Activated CD4-positive, alpha-beta T cell treated with anti-CD3 and anti-CD28 coated beads, Interleukin-2, Interleukin-6, amounts not matched to agents 100 ng/mL and 50 ng/mL, durations not matched to agents 16 hours and 8 hours (primary cell): ENCODE results near the gene IL1R2.
"Not testable (repeated sequence)": the region's sequence is repeated elsewhere in the genome, so short reads cannot be mapped to it uniquely, and the experiment has no call there.

ENCODE experiments used
- DNase-seq: peaks from one replicate; pipeline ENCODE4 v3.0.0-alpha.2; 2020

Gene IL1R2

GRCh38 chr2:102063487-102063911 is 71.7 kb downstream of the IL1R2 start:
- DNase-seq = no peak

GRCh38 chr2:102063941-102064678 is 72.3 kb downstream of the IL1R2 start:
- peak; percentile 84 for DNase-seq

- no peak for DNase-seq
Observed at GRCh38 chr2:102064679-102065674, 73.2 kb downstream of the IL1R2 start.

- DNase-seq = no peak
Observed at GRCh38 chr2:102065675-102066252, 74.0 kb downstream of the IL1R2 start.

GRCh38 chr2:102066554-102066953 is 74.8 kb downstream of the IL1R2 start:
- DNase-seq = no peak

GRCh38 chr2:102068126-102068525 is 76.4 kb downstream of the IL1R2 start:
- not testable (repeated sequence) for DNase-seq

- DNase-seq = no peak
Observed at GRCh38 chr2:102069311-102069974, 77.7 kb downstream of the IL1R2 start.

- no peak for DNase-seq
Observed at GRCh38 chr2:102070058-102070642, 78.4 kb downstream of the IL1R2 start.

GRCh38 chr2:102072741-102073140 is 81.0 kb downstream of the IL1R2 start:
- DNase-seq = no peak

GRCh38 chr2:102073168-102073724 is 81.5 kb downstream of the IL1R2 start:
- no peak for DNase-seq

- DNase-seq = no peak
Observed at GRCh38 chr2:102074152-102074783, 82.5 kb downstream of the IL1R2 start.

GRCh38 chr2:102075479-102075878 is 83.7 kb downstream of the IL1R2 start:
- DNase-seq = no peak

GRCh38 chr2:102076512-102076911 is 84.8 kb downstream of the IL1R2 start:
- no peak for DNase-seq
